K562 (cell line): ENCODE data around the gene DCAKD. TPM values are rescaled to one million over a fixed set of nuclear protein-coding genes. Genes with fewer than 3 reads are reported as not detected.

Experiments used
- ATAC-seq: fragments of 200-7000 bp; cut with Tn5 transposase; 3 replicates; pipeline ENCODE4 v1.9.1; 2020; ENCODE audit warnings: moderate library complexity
- BruUV-seq: library from RNA; stranded (reverse); fragments of 400-500 nt; replicated peaks from 2 replicates; lab custom pipeline; 2021; lab: Mats Ljungman, UMichigan
- CTCF ChIA-PET: fragments of 300-600 bp; formaldehyde crosslinking; extraction: SDS; loops from one replicate; lab custom pipeline; 2021; ENCODE audit warnings: low intra/inter-chr PET ratio; lab: Yijun Ruan, JAX
- POLR2A ChIA-PET: fragments of 300-600, 350-650 bp; sonication (Branson Sonifier 250); formaldehyde crosslinking; extraction: SDS; loops from one replicate; lab custom pipeline; 2021; ENCODE audit warnings: antibody characterized with exemption, inconsistent platforms; lab: Yijun Ruan, JAX
- DNase-seq, 4 experiments: peaks; one replicate each; pipeline versions ENCODE4 v3.0.0 to v3.0.0-alpha.2; 2011 to 2018; ENCODE audit warnings: low spot score in 3 of 4, mixed read lengths in 3 of 4; ENCODE audit errors: extremely low read depth in 1 of 4
- FAIRE-seq: peaks from 2 replicates; lab custom pipeline; 2011; peaks lifted over from hg19 to GRCh38; lab: Jason Lieb, UNC
- H2AFZ ChIP-seq: 2 replicates; pipeline ENCODE4 v1.6.0; 2011; ENCODE audit warnings: low read depth, low read length, control low read depth, inconsistent platforms
- H3K27ac ChIP-seq: fragments of 200-600 bp; 3 replicates; pipeline ENCODE4 v1.8.0; 2011; ENCODE audit warnings: low read depth, mild to moderate bottlenecking, control low read depth, inconsistent platforms, low read length, moderate library complexity, mixed read lengths; ENCODE audit errors: extremely low read depth
- H3K27me3 ChIP-seq, 2 experiments: fragments of 300-600 bp in 1 of 2; 2 replicates in 1 of 2; 3 replicates in 1 of 2; pipeline versions ENCODE4 v1.6.0 to v1.8.0; 2011; ENCODE audit warnings: inconsistent platforms in 2 of 2, low read length in 2 of 2, mild to moderate bottlenecking in 1 of 2, mixed read lengths in 1 of 2, moderate library complexity in 1 of 2; ENCODE audit not compliant: control insufficient read depth in 2 of 2, insufficient read depth in 2 of 2
- H3K36me3 ChIP-seq: fragments of 300-600 bp; 3 replicates; pipeline ENCODE4 v1.8.0; 2011; ENCODE audit warnings: mild to moderate bottlenecking, low read length, inconsistent platforms; ENCODE audit not compliant: control insufficient read depth, insufficient read depth
- H3K4me1 ChIP-seq, 2 experiments: fragments of 200-600 bp in 1 of 2; replicated peaks in 1 of 2; 2 replicates in 1 of 2; 3 replicates in 1 of 2; pipeline versions ENCODE4 v1.5.1 to v1.8.0; 2011; ENCODE audit warnings: inconsistent platforms in 2 of 2, low read length in 2 of 2, mild to moderate bottlenecking in 1 of 2, mixed read lengths in 1 of 2, moderate library complexity in 1 of 2; ENCODE audit not compliant: control insufficient read depth in 2 of 2, insufficient read depth in 2 of 2
- H3K4me2 ChIP-seq: 2 replicates; pipeline ENCODE4 v1.6.1; 2011; ENCODE audit warnings: low read length, control low read depth, inconsistent platforms, mixed read lengths; ENCODE audit not compliant: insufficient read depth
- H3K4me3 ChIP-seq: fragments of 200-600 bp; sonication (generic), shearing (Covaris generic); 2 replicates; pipeline ENCODE4 v1.5.1; 2016; ENCODE audit warnings: control low read depth, inconsistent platforms
- H3K79me2 ChIP-seq: fragments of 200-600 bp; 3 replicates; pipeline ENCODE4 v1.8.0; 2011; ENCODE audit warnings: low read length, inconsistent platforms; ENCODE audit not compliant: control insufficient read depth, insufficient read depth
- H3K9ac ChIP-seq, 2 experiments: 2 replicates each; pipeline versions ENCODE4 v1.6.0 to v1.6.1; 2011; ENCODE audit warnings: low read depth in 2 of 2, low read length in 2 of 2, control low read depth in 1 of 2, inconsistent platforms in 1 of 2, mild to moderate bottlenecking in 1 of 2, mixed read lengths in 1 of 2; ENCODE audit not compliant: insufficient read depth in 1 of 2
- H3K9me1 ChIP-seq: one replicate; pipeline ENCODE4 v1.6.0; 2011; ENCODE audit warnings: inconsistent platforms, mild to moderate bottlenecking, low read length, moderate library complexity; ENCODE audit not compliant: control insufficient read depth, insufficient read depth
- H3K9me3 ChIP-seq: replicated peaks from 2 replicates; pipeline ENCODE4 v1.5.1; 2011; ENCODE audit warnings: low read depth, low read length, inconsistent platforms; ENCODE audit not compliant: control insufficient read depth, insufficient read depth
- H4K20me1 ChIP-seq: replicated peaks from 2 replicates; pipeline ENCODE4 v1.6.1; 2011; ENCODE audit warnings: low read length, inconsistent platforms, mixed read lengths; ENCODE audit not compliant: control insufficient read depth, insufficient read depth
- EP300 ChIP-seq: IDR thresholded peaks from 2 replicates; pipeline ENCODE4 v1.6.1; 2012; ENCODE audit warnings: low read length, improper control_type of control experiment
- GMEB1 ChIP-seq: fragments of 250-450 bp; sonication (Bioruptor Pico); IDR thresholded peaks from 2 replicates; pipeline ENCODE4 v1.4.0; 2020; ENCODE audit warnings: mild to moderate bottlenecking
- IRF1 ChIP-seq: sonication (generic); formaldehyde crosslinking; IDR thresholded peaks from 2 replicates; pipeline ENCODE4 v1.8.0; 2022; ENCODE audit warnings: missing genetic modification reagents, mild to moderate bottlenecking, borderline replicate concordance
- NBN ChIP-seq: fragments of 450-650 bp; IDR thresholded peaks from 2 replicates; pipeline ENCODE4 v1.6.1; 2016; ENCODE audit warnings: low read depth, mild to moderate bottlenecking
- PML ChIP-seq: IDR thresholded peaks from 2 replicates; pipeline ENCODE4 v1.6.1; 2012; ENCODE audit warnings: low read length, inconsistent platforms
- PTTG1 ChIP-seq: fragments of 450-650 bp; IDR thresholded peaks from 2 replicates; pipeline ENCODE4 v1.6.1; 2016; ENCODE audit warnings: low read depth, mild to moderate bottlenecking, missing genetic modification characterization, missing compliant biosample characterization
- RFX1 ChIP-seq: fragments of 450-650 bp; IDR thresholded peaks from 2 replicates; pipeline ENCODE4 v1.6.1; 2016; ENCODE audit warnings: mild to moderate bottlenecking, moderate library complexity
- SNRNP70 ChIP-seq: fragments of 200-400 bp; formaldehyde crosslinking; optimal IDR thresholded peaks from 2 replicates; pipeline ENCODE3; 2017; ENCODE audit warnings: low read depth, low read length
- TOE1 ChIP-seq, 2 experiments: fragments of 450-650 bp in 1 of 2; sonication (generic) in 1 of 2; formaldehyde crosslinking in 1 of 2; IDR thresholded peaks; 2 replicates each; pipeline versions ENCODE4 v1.7.1 to v1.8.0; 2016 to 2022; ENCODE audit warnings: borderline replicate concordance in 2 of 2, mild to moderate bottlenecking in 2 of 2, antibody characterized with exemption in 1 of 2, inconsistent platforms in 1 of 2, low read depth in 1 of 2, missing genetic modification reagents in 1 of 2, moderate library complexity in 1 of 2
- ZFP1 ChIP-seq: fragments of 450-650 bp; formaldehyde crosslinking; IDR thresholded peaks from 2 replicates; pipeline ENCODE4 v1.4.0; 2020; ENCODE audit warnings: mild to moderate bottlenecking, mixed read lengths
- ZKSCAN1 ChIP-seq: fragments of 150-350 bp; IDR thresholded peaks from 2 replicates; pipeline ENCODE4 v1.6.1; 2016; ENCODE audit warnings: low read depth, low read length
- ZSCAN29 ChIP-seq: fragments of 450-650 bp; IDR thresholded peaks from 2 replicates; pipeline ENCODE4 v1.6.1; 2017
- WGBS: fragments of 100-300 bp; shearing (Covaris generic); methylation state at CpG from one replicate; pipeline ENCODE4 v1.1.6; 2016; ENCODE audit warnings: low coverage, mixed read lengths; ENCODE audit not compliant: insufficient coverage; ENCODE audit errors: missing lambda C conversion rate; 5-methylcytosine and 5-hydroxymethylcytosine counted together
- in situ Hi-C: fragments of 300-500 bp; cut with MboI; formaldehyde crosslinking; loops from 4 replicates; pipeline ENCODE4 v1.15.0; 2018; ENCODE audit warnings: inconsistent platforms, mixed read lengths
- intact Hi-C: fragments of 100-400 bp; cut with micrococcal nuclease; formaldehyde crosslinking; loops from 2 replicates; pipeline ENCODE4 v1.14.2; 2022
- polyA plus RNA-seq, 8 experiments: library from polyadenylated mRNA; depleted of rRNA in 4 of 8; stranded (reverse) in 5 of 8; unstranded in 3 of 8; fragments of >200 nt; fragmentation: Nextera tagmentation in 2 of 8; fragmentation: Illumina TruSeq in 1 of 8; extraction: Ambion mirVana in 2 of 8; extraction: Trizol in 1 of 8; gene quantifications; 2 replicates each; pipeline versions ENCODE4 v1.2.1 to v1.2.3, GENCODE V29; 2011 to 2014; ENCODE audit warnings: inconsistent platforms in 1 of 8, missing spikeins in 1 of 8
- total RNA-seq, 7 experiments: library from RNA; depleted of rRNA in 6 of 7; stranded (reverse); fragments of >200 nt in 6 of 7; fragmentation: Illumina TruSeq in 2 of 7; extraction: Trizol in 2 of 7; gene quantifications; 2 replicates each; pipeline versions ENCODE4 v1.2.1 to v1.2.3, GENCODE V29; 2011 to 2021; ENCODE audit warnings: low replicate concordance in 1 of 7
- TF ChIP-seq, protein P1 (sequence below): sonication (generic); formaldehyde crosslinking; IDR thresholded peaks from 2 replicates; pipeline ENCODE4 v1.8.0; 2023; ENCODE audit warnings: missing genetic modification reagents, mild to moderate bottlenecking, borderline replicate concordance

Gene DCAKD
- total and polyA plus RNA-seq, 9 of the 15 experiments (the other 6 are each of a cell fraction or from before 2014, with no cell fraction given) = 7.9 to 35.5 (median 21.4) TPM

DNA sequence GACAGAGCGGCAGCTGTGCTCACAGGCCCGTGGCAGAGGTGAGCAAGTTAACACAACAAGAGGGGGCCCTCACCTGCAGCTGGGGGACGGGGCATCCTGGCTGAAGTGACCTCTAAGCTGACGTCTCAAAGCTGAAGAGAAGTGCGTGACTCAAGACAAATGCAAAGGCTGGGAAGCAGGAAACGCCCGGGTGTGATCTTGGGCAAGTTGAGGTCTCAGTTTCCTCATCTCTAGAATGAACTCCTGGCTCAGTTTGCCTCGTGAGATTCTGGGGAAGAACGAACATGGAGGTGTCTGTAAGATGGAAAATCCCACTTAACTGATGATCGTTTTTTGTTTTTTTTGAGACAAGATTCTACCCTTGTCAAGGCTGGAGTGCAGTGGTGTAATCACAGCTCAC lies 43.2 kb downstream of the DCAKD start:
- H3K27me3 ChIP-seq = peaks cover 12 to 49% of the 10 kb centered on the region in 2 experiments; a peak in 4 of 5 replicates
- no peaks in the 10 kb centered on the region for H3K9me3 ChIP-seq
- H3K79me2 ChIP-seq = no peaks in the 10 kb centered on the region
- H2AFZ ChIP-seq = no peak overlapping the region
- intact Hi-C loops (no loop called here), in situ Hi-C loops (no loop called here)
- H3K4me2 ChIP-seq = no peak overlapping the region
- peaks cover 0 to 14% of the 10 kb centered on the region in 2 experiments; a peak in 2 of 5 replicates for H3K4me1 ChIP-seq
- POLR2A ChIA-PET = interaction anchor here (0.6 to 1.2 kb wide), 3 partner anchors 13 to 28 kb away, joined by 3 read pairs; no protein-coding TSS in a partner anchor
- DNase-seq (no peak), ATAC-seq (no peak), FAIRE-seq (no peak)
- BruUV-seq = no TSS peak
- H3K36me3 ChIP-seq = no peaks in the 10 kb centered on the region
- 2% methylated on average over 10 of the region's 10 CpGs for WGBS
- H3K27ac ChIP-seq = no peak overlapping the region
- H4K20me1 ChIP-seq = no peaks in the 10 kb centered on the region
- H3K4me3 ChIP-seq = no peak overlapping the region
- H3K9me1 ChIP-seq = peaks cover 3% of the 10 kb centered on the region
- H3K9ac ChIP-seq = no peak overlapping the region
- CTCF ChIA-PET = no interaction called here
- TF ChIP-seq PTTG1 (tag) = no peak
- TF ChIP-seq PML = no peak
- no peak for TF ChIP-seq GMEB1 (CRISPR knock-in tag)
- no peak for TF ChIP-seq NBN
- no peak for TF ChIP-seq IRF1 (CRISPR knock-in tag)
- no peak for TF ChIP-seq ZKSCAN1
- TF ChIP-seq ZSCAN29 = no peak
- TF ChIP-seq, protein P1, sequence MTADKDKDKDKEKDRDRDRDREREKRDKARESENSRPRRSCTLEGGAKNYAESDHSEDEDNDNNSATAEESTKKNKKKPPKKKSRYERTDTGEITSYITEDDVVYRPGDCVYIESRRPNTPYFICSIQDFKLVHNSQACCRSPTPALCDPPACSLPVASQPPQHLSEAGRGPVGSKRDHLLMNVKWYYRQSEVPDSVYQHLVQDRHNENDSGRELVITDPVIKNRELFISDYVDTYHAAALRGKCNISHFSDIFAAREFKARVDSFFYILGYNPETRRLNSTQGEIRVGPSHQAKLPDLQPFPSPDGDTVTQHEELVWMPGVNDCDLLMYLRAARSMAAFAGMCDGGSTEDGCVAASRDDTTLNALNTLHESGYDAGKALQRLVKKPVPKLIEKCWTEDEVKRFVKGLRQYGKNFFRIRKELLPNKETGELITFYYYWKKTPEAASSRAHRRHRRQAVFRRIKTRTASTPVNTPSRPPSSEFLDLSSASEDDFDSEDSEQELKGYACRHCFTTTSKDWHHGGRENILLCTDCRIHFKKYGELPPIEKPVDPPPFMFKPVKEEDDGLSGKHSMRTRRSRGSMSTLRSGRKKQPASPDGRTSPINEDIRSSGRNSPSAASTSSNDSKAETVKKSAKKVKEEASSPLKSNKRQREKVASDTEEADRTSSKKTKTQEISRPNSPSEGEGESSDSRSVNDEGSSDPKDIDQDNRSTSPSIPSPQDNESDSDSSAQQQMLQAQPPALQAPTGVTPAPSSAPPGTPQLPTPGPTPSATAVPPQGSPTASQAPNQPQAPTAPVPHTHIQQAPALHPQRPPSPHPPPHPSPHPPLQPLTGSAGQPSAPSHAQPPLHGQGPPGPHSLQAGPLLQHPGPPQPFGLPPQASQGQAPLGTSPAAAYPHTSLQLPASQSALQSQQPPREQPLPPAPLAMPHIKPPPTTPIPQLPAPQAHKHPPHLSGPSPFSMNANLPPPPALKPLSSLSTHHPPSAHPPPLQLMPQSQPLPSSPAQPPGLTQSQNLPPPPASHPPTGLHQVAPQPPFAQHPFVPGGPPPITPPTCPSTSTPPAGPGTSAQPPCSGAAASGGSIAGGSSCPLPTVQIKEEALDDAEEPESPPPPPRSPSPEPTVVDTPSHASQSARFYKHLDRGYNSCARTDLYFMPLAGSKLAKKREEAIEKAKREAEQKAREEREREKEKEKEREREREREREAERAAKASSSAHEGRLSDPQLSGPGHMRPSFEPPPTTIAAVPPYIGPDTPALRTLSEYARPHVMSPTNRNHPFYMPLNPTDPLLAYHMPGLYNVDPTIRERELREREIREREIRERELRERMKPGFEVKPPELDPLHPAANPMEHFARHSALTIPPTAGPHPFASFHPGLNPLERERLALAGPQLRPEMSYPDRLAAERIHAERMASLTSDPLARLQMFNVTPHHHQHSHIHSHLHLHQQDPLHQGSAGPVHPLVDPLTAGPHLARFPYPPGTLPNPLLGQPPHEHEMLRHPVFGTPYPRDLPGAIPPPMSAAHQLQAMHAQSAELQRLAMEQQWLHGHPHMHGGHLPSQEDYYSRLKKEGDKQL (CRISPR knock-in tag) = no peak
- TF ChIP-seq EP300 = no peak
- TF ChIP-seq ZFP1 (CRISPR knock-in tag) = no peak
- no peak for TF ChIP-seq TOE1 (IDR thresholded peaks at IDR 0.05; ENCODE audit: borderline replicate concordance)
- TF ChIP-seq TOE1 (CRISPR knock-in tag; IDR thresholded peaks at IDR 0.05; ENCODE audit: borderline replicate concordance, low read depth) = no peak
- no peak for TF ChIP-seq RFX1
- no peak for TF ChIP-seq SNRNP70
